ENCODE data around the gene CRYBB3. TPM values are rescaled to one million over a fixed set of nuclear protein-coding genes. Genes with fewer than 3 reads are reported as not detected.

Gene CRYBB3
- total and polyA plus RNA-seq, 2 of the 4 experiments (the other 2 are of a cell fraction) = not detected

- Histone ChIP-seq H3K9ac (ENCODE audit: low read depth, low read length) (no peak overlapping the region), H3K14ac (replicated peaks; ENCODE audit: low read depth, low read length) (no peak overlapping the region), H4K5ac (ENCODE audit: low read depth, low read length) (no peak overlapping the region), H3K56ac (ENCODE audit: extremely low read depth, insufficient read depth, low read length) (no peak overlapping the region), H2AK5ac (ENCODE audit: low read depth, low read length) (no peak overlapping the region), H3K36me3 (ENCODE audit: control insufficient read depth, insufficient read depth, low read length) (no peaks in the 10 kb centered on the region), H3K9me3 (ENCODE audit: control insufficient read depth, insufficient read depth, low read length) (no peaks in the 10 kb centered on the region), H3K4me3 (ENCODE audit: insufficient read depth, low read depth, low read length) (no peak overlapping the region), H3K9me1 (ENCODE audit: insufficient read depth, low read length) (no peaks in the 10 kb centered on the region), H3K79me1 (ENCODE audit: low read depth in 1 of 2, low read length in 2 of 2) (no peaks in the 10 kb centered on the region), H2BK15ac (ENCODE audit: low read depth, low read length) (no peak overlapping the region), H2AK9ac (replicated peaks; ENCODE audit: low read depth, low read length, poor library complexity) (no peak overlapping the region), H2BK5ac (ENCODE audit: low read depth, low read length, poor library complexity, severe bottlenecking) (no peak overlapping the region), H3K23ac (ENCODE audit: low read depth, low read length) (no peak overlapping the region), H2AFZ (replicated peaks; ENCODE audit: low read length, poor library complexity) (no peak overlapping the region), H4K8ac (ENCODE audit: low read depth in 2 of 2, low read length in 2 of 2) (no peak overlapping the region), H3K4me1 (ENCODE audit: control insufficient read depth, insufficient read depth, low read length) (no peaks in the 10 kb centered on the region), H3K18ac (ENCODE audit: low read depth, low read length) (no peak overlapping the region), H3K4ac (ENCODE audit: low read depth, low read length) (no peak overlapping the region), H2BK20ac (ENCODE audit: low read depth, low read length) (no peak overlapping the region), H4K91ac (ENCODE audit: insufficient read depth, low read depth, low read length) (no peak overlapping the region), H3K27ac (ENCODE audit: insufficient read depth, low read length) (no peak overlapping the region), H4K20me1 (ENCODE audit: insufficient read depth, low read length) (no peaks in the 10 kb centered on the region), H2BK120ac (ENCODE audit: low read depth, low read length) (no peak overlapping the region), H3K4me2 (ENCODE audit: low read depth, low read length) (no peak overlapping the region), H3K27me3 (ENCODE audit: control insufficient read depth, insufficient read depth, low read length) (no peaks in the 10 kb centered on the region)
- ChIA-PET CTCF (no interaction called here), POLR2A (ENCODE audit: unreplicated experiment) (no interaction called here)
- no TSS peak for BruUV-seq (replicated peaks)
- intact Hi-C loops (cut with micrococcal nuclease) (loop anchor here (5.0 kb wide), 2 partner anchors 246 to 1131 kb away; no protein-coding TSS in a partner anchor), in situ Hi-C loops (cut with MboI; ENCODE audit: low sequenced_read_pairs) (no loop called here), dilution Hi-C loops (cut with HindIII; ENCODE audit: low sequenced_read_pairs, unreplicated experiment) (no loop called here)
- no peak for ATAC-seq (ENCODE audit: low read depth)
- TF ChIP-seq RAD21 (IDR thresholded peaks at IDR 0.05; ENCODE audit: low read length) (no peak), MXI1 (IDR thresholded peaks at IDR 0.05; ENCODE audit: borderline replicate concordance, low read depth, low read length) (no peak), NFE2L2 (IDR thresholded peaks at IDR 0.05; ENCODE audit: low read depth, low read length) (no peak), USF2 (IDR thresholded peaks at IDR 0.05; ENCODE audit: low read depth, low read length) (no peak), POLR2A (IDR thresholded peaks at IDR 0.05; ENCODE audit: low read depth, low read length) (no peak), CTCF (conservative IDR thresholded peaks at IDR 0.05; ENCODE audit: low read depth, low read length) (no peak), MAFK (IDR thresholded peaks at IDR 0.05; ENCODE audit: low read depth, low read length) (no peak), CHD1 (IDR thresholded peaks at IDR 0.05; ENCODE audit: low read depth, low read length) (no peak), FOS (IDR thresholded peaks at IDR 0.05; ENCODE audit: low read depth, low read length) (no peak), SMC3 (IDR thresholded peaks at IDR 0.05; ENCODE audit: low read depth, low read length) (no peak), RCOR1 (IDR thresholded peaks at IDR 0.05; ENCODE audit: insufficient replicate concordance, low read length) (no peak), RFX5 (IDR thresholded peaks at IDR 0.05; ENCODE audit: low read depth, low read length) (no peak), ELK1 (IDR thresholded peaks at IDR 0.05; ENCODE audit: borderline replicate concordance, low read depth, low read length) (no peak), BHLHE40 (IDR thresholded peaks at IDR 0.05; ENCODE audit: low read depth, low read length) (no peak), MAZ (IDR thresholded peaks at IDR 0.05; ENCODE audit: borderline replicate concordance, low read depth, low read length) (no peak), CEBPB (IDR thresholded peaks at IDR 0.05; ENCODE audit: low read depth, low read length) (no peak)
- no CpG with 5 or more reads among the region's 7 CpGs for WGBS, 2 experiments (ENCODE audit: extremely low coverage in 2 of 2, insufficient read length in 1 of 2)
- no peak for DNase-seq
These were observed 1.3 kb downstream of the CRYBB3 start for GRCh38 chr22:25200967-25201366.
